Liver (tissue), 9 donors: ENCODE data around the gene LKAAEAR1. TPM values are rescaled to one million over a fixed set of nuclear protein-coding genes. Genes with fewer than 3 reads are reported as not detected.

Experiments
- DNase-seq: peaks from one replicate; pipeline ENCODE4 v3.0.0-alpha.2; 2017; ENCODE audit warnings: low spot score
- H3K27ac ChIP-seq, 2 donors: one replicate each; pipeline ENCODE4 v1.7.0; 2013; ENCODE audit warnings: inconsistent platforms in 2 of 2, low read length in 2 of 2, control low read depth in 1 of 2, low read depth in 1 of 2, mild to moderate bottlenecking in 1 of 2
- H3K27me3 ChIP-seq, 4 donors: one replicate each; pipeline versions ENCODE4 v1.6.1 to v1.7.0; 2013; ENCODE audit warnings: low read length in 3 of 4, inconsistent platforms in 1 of 4, mild to moderate bottlenecking in 1 of 4, moderate library complexity in 1 of 4; ENCODE audit not compliant: control insufficient read depth in 4 of 4, insufficient read depth in 4 of 4
- H3K36me3 ChIP-seq, 4 donors: one replicate each; pipeline versions ENCODE4 v1.6.1 to v1.7.0; 2013; ENCODE audit warnings: low read length in 3 of 4, mild to moderate bottlenecking in 3 of 4, low read depth in 1 of 4, moderate library complexity in 1 of 4; ENCODE audit not compliant: control insufficient read depth in 4 of 4, insufficient read depth in 3 of 4
- H3K4me1 ChIP-seq, 4 donors: one replicate each; pipeline versions ENCODE4 v1.6.1 to v1.7.0; 2013; ENCODE audit warnings: low read length in 3 of 4, mild to moderate bottlenecking in 3 of 4, moderate library complexity in 1 of 4; ENCODE audit not compliant: control insufficient read depth in 4 of 4, insufficient read depth in 4 of 4
- H3K4me3 ChIP-seq, 3 donors: one replicate each; pipeline versions ENCODE4 v1.6.1 to v1.7.0; 2013; ENCODE audit warnings: low read length in 3 of 3, control low read depth in 1 of 3, low read depth in 1 of 3, mild to moderate bottlenecking in 1 of 3
- H3K9ac ChIP-seq, 2 donors: one replicate each; pipeline ENCODE4 v1.7.0; 2013; ENCODE audit warnings: low read length in 2 of 2, mild to moderate bottlenecking in 2 of 2, moderate library complexity in 2 of 2, control low read depth in 1 of 2, low read depth in 1 of 2
- H3K9me3 ChIP-seq, 4 donors: one replicate each; pipeline versions ENCODE4 v1.6.1 to v1.7.0; 2013; ENCODE audit warnings: low read length in 3 of 4; ENCODE audit not compliant: control insufficient read depth in 4 of 4
- EGR1 ChIP-seq, 2 donors: IDR thresholded peaks; 2 replicates each; pipeline ENCODE4 v1.6.1; 2016 to 2018; ENCODE audit warnings: antibody characterized with exemption in 2 of 2, low read depth in 2 of 2
- HNF4G ChIP-seq: IDR thresholded peaks from 2 replicates; pipeline ENCODE4 v1.6.1; 2016; ENCODE audit warnings: antibody characterized with exemption
- NR2F2 ChIP-seq: IDR thresholded peaks from 2 replicates; pipeline ENCODE4 v1.6.1; 2016; ENCODE audit warnings: antibody characterized with exemption
- RAD21 ChIP-seq, 2 donors: IDR thresholded peaks; 2 replicates each; pipeline ENCODE4 v1.6.1; 2016; ENCODE audit warnings: antibody characterized with exemption in 2 of 2, mild to moderate bottlenecking in 2 of 2
- WGBS: extraction: QIAGEN DNeasy Blood & Tissue Kit; methylation state at CpG from one replicate; pipeline ENCODE4 v1.1.7; 2013; 5-methylcytosine and 5-hydroxymethylcytosine counted together
- polyA plus RNA-seq, 2 donors: library from polyadenylated mRNA; stranded (reverse) in 1 of 2; unstranded in 1 of 2; fragments of 200-250 nt in 1 of 2; fragments of >200 nt in 1 of 2; fragmentation: Nextera tagmentation in 1 of 2; extraction: Ambion mirVana in 1 of 2; gene quantifications; one replicate each; pipeline versions ENCODE4 v1.2.1 to v1.2.3, GENCODE V29; 2013 to 2015
- total RNA-seq, 2 donors: library from RNA; depleted of rRNA; stranded (reverse); fragments of >200 nt; gene quantifications; one replicate each; pipeline ENCODE4 v1.2.3, GENCODE V29; 2014
- TF ChIP-seq, protein P1 (sequence below): IDR thresholded peaks from 2 replicates; pipeline ENCODE4 v1.6.1; 2016; ENCODE audit warnings: antibody characterized with exemption, mild to moderate bottlenecking
- TF ChIP-seq, protein P2 (sequence below): fragments of 150-350 bp; IDR thresholded peaks from 2 replicates; pipeline ENCODE4 v1.5.1; 2017; ENCODE audit warnings: improper control_type of control experiment, low read depth, low read length; ENCODE audit not compliant: missing input control
- donor health status: healthy.
- donor health status: healthy.
- donor health status: healthy.
- donor health status: healthy.
- donor health status: healthy.

LKAAEAR1 gene
- total and polyA plus RNA-seq, 4 donors, result 0.08 TPM; not detected in 3

DNA sequence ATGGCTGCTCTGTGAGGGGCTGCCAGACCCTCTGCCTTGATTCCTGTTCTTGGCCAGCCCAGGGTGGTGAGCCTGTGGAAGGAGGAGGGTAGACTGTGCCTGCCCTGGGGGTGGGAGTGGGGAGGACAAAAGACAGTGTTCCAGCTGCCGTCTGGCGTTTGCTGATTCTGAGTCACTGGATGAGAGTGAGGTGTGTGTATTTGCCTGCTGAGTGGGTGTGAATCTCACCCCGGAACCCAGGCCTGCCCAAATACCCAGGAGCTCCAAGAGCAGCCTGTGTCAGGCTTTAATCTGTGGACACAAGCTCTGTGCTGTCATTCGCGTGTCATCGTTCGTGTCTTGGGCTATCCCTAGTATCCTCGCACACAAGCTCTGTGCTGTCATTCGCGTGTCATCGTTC, 2.6 kb upstream of the LKAAEAR1 start (continued):
- TF ChIP-seq, protein P1, sequence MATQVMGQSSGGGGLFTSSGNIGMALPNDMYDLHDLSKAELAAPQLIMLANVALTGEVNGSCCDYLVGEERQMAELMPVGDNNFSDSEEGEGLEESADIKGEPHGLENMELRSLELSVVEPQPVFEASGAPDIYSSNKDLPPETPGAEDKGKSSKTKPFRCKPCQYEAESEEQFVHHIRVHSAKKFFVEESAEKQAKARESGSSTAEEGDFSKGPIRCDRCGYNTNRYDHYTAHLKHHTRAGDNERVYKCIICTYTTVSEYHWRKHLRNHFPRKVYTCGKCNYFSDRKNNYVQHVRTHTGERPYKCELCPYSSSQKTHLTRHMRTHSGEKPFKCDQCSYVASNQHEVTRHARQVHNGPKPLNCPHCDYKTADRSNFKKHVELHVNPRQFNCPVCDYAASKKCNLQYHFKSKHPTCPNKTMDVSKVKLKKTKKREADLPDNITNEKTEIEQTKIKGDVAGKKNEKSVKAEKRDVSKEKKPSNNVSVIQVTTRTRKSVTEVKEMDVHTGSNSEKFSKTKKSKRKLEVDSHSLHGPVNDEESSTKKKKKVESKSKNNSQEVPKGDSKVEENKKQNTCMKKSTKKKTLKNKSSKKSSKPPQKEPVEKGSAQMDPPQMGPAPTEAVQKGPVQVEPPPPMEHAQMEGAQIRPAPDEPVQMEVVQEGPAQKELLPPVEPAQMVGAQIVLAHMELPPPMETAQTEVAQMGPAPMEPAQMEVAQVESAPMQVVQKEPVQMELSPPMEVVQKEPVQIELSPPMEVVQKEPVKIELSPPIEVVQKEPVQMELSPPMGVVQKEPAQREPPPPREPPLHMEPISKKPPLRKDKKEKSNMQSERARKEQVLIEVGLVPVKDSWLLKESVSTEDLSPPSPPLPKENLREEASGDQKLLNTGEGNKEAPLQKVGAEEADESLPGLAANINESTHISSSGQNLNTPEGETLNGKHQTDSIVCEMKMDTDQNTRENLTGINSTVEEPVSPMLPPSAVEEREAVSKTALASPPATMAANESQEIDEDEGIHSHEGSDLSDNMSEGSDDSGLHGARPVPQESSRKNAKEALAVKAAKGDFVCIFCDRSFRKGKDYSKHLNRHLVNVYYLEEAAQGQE, result no peak

DNA sequence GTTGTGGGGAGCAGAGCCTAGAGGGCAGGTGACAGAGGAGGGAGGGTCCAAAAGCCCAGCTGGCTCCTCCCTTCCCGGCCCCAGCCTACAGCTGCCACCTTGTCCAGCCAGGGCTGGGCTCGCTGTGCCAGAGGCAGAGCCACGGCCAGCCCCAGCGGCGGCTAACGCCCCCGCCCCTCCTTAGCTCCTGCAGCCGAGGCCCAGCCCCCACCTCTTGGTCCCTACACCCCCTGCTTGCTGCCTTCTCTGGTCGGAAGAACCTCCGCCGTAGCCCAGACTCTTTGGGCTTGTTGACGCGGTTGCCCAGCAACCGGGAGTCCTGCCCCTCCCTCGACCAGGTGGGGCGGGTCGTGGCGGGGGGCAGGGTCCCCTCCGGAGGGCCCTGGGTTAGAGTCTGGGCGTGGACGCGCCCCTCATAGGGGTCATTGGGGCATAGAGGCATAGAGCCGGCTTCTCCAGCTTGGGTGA, 521 bp upstream of the LKAAEAR1 start:
- WGBS, result 10% methylated on average over 23 of the region's 23 CpGs
- no peak for DNase-seq
- Histone ChIP-seq H3K4me3 (no peak overlapping the region), H3K27ac (no peak overlapping the region), H3K4me1 (peaks cover 6 to 16% (median 12%) of the 10 kb centered on the region in 4 donors), H3K9me3 (no peaks in the 10 kb centered on the region), H3K9ac (no peak overlapping the region), H3K27me3 (peaks cover 0 to 6% (median 0%) of the 10 kb centered on the region in 4 donors), H3K36me3 (no peaks in the 10 kb centered on the region)
- TF ChIP-seq EGR1 (IDR thresholded peaks at IDR 0.05; ENCODE audit: low read depth in 2 of 2), result no peak
- TF ChIP-seq, protein P2, sequence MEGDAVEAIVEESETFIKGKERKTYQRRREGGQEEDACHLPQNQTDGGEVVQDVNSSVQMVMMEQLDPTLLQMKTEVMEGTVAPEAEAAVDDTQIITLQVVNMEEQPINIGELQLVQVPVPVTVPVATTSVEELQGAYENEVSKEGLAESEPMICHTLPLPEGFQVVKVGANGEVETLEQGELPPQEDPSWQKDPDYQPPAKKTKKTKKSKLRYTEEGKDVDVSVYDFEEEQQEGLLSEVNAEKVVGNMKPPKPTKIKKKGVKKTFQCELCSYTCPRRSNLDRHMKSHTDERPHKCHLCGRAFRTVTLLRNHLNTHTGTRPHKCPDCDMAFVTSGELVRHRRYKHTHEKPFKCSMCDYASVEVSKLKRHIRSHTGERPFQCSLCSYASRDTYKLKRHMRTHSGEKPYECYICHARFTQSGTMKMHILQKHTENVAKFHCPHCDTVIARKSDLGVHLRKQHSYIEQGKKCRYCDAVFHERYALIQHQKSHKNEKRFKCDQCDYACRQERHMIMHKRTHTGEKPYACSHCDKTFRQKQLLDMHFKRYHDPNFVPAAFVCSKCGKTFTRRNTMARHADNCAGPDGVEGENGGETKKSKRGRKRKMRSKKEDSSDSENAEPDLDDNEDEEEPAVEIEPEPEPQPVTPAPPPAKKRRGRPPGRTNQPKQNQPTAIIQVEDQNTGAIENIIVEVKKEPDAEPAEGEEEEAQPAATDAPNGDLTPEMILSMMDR, result no peak
- TF ChIP-seq NR2F2, result no peak

DNA sequence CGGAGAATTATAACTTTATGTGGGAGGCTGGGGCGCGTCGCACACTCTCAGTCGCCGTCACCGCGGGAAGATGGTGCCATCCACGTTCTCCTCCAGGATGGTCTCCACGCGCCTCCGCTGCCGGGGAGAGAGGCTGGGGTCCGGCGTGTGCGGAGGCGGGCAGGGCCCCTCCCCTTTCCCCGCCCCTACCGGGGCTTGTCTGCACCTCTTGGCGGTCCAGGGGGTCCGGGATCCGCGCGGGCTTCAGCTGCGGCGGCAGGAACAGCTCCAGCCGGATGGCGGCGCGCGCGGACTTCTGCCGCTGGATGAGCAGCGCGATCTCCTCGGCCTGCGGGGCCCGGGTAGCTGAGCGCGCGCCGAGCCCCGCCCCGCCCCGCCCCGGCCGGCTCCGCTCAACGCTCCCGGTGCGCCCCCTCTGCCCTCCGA, 807 bp downstream of the LKAAEAR1 start:
- TF ChIP-seq, protein P2, result peak; percentile 38
- TF ChIP-seq NR2F2 (no peak), HNF4G (no peak), RAD21 (IDR thresholded peaks at IDR 0.05) (peak in 1 of 2 donors; percentile 62)
- peak; percentile 58 for DNase-seq
- peaks cover 14 to 29% (median 19%) of the 10 kb centered on the region in 4 donors for H3K4me1 ChIP-seq
- no peak overlapping the region for H3K27ac ChIP-seq
- H3K9me3 ChIP-seq, result no peaks in the 10 kb centered on the region
- 2% methylated on average over 52 of the region's 52 CpGs for WGBS
- peak overlapping the region in 1 of 3 donors; percentile 53 for H3K4me3 ChIP-seq
- H3K27me3 ChIP-seq, result peaks cover 0 to 6% (median 0%) of the 10 kb centered on the region in 4 donors
- H3K9ac ChIP-seq, result no peak overlapping the region
- H3K36me3 ChIP-seq, result no peaks in the 10 kb centered on the region
